T1000 (cell line): ENCODE results near the gene IGFBPL1.

Experiments
- DNase-seq: peaks from one replicate; lab custom pipeline; 2025; ENCODE audit warnings: mixed read lengths; lab: John Stamatoyannopoulos, UW

Gene IGFBPL1

GRCh38 chr9:38357350-38358114, 66.7 kb downstream of the IGFBPL1 start:
- DNase-seq, result no peak

- DNase-seq, result no peak
Measured at GRCh38 chr9:38356851-38357250, 67.4 kb downstream of the IGFBPL1 start.
